ENCODE results near the gene DHX8. TPM values are rescaled to one million over a fixed set of nuclear protein-coding genes. Genes with fewer than 3 reads are reported as not detected.

DHX8 gene
- total and polyA plus RNA-seq, 4 donors = 10.9 to 21.3 (median 19.4) TPM

- Histone ChIP-seq H3K9me3 (ENCODE audit: control insufficient read depth in 4 of 4, low read length in 3 of 4) (no peaks in the 10 kb centered on the region), H3K4me3 (ENCODE audit: low read depth in 1 of 3, low read length in 3 of 3) (no peak overlapping the region), H3K9ac (ENCODE audit: low read depth in 1 of 2, low read length in 2 of 2) (no peak overlapping the region), H3K36me3 (ENCODE audit: control insufficient read depth in 4 of 4, insufficient read depth in 3 of 4, low read depth in 1 of 4, low read length in 3 of 4) (no peaks in the 10 kb centered on the region), H3K27me3 (ENCODE audit: control insufficient read depth in 4 of 4, insufficient read depth in 4 of 4, low read length in 3 of 4) (no peaks in the 10 kb centered on the region), H3K27ac (ENCODE audit: low read depth in 1 of 2, low read length in 2 of 2) (no peak overlapping the region), H3K4me1 (ENCODE audit: control insufficient read depth in 4 of 4, insufficient read depth in 4 of 4, low read length in 3 of 4) (no peaks in the 10 kb centered on the region)
- no peak for DNase-seq (ENCODE audit: low spot score)
- 75% methylated on average over 13 of the region's 13 CpGs for WGBS
- TF ChIP-seq FOXA1 (IDR thresholded peaks at IDR 0.05) = no peak
- no peak for TF ChIP-seq NR2F2 (IDR thresholded peaks at IDR 0.05)
- no peak for TF ChIP-seq EGR1 (IDR thresholded peaks at IDR 0.05; ENCODE audit: low read depth in 2 of 2)
- TF ChIP-seq ZBTB33 (IDR thresholded peaks at IDR 0.05) = no peak
- no peak for TF ChIP-seq RXRA (IDR thresholded peaks at IDR 0.05)
- no peak for TF ChIP-seq FOXA2 (IDR thresholded peaks at IDR 0.05)
- TF ChIP-seq TAF1 (conservative IDR thresholded peaks at IDR 0.05) = no peak
- no peak for TF ChIP-seq YY1 (IDR thresholded peaks at IDR 0.05)
- TF ChIP-seq JUND (IDR thresholded peaks at IDR 0.05) = no peak
- no peak for TF ChIP-seq RAD21 (IDR thresholded peaks at IDR 0.05)
- no peak for TF ChIP-seq MAX (IDR thresholded peaks at IDR 0.05)
- no peak for TF ChIP-seq CTCF (IDR thresholded peaks at IDR 0.05; ENCODE audit: low read depth, low read length, missing input control)
- no peak for TF ChIP-seq SP1 (IDR thresholded peaks at IDR 0.05)
Observed at GRCh38 chr17:43574348-43574747, 90.6 kb downstream of the DHX8 start.

- Histone ChIP-seq H3K4me3 (ENCODE audit: low read depth in 1 of 3, low read length in 3 of 3) (no peak overlapping the region), H3K9me3 (ENCODE audit: control insufficient read depth in 4 of 4, low read length in 3 of 4) (no peaks in the 10 kb centered on the region), H3K4me1 (ENCODE audit: control insufficient read depth in 4 of 4, insufficient read depth in 4 of 4, low read length in 3 of 4) (no peaks in the 10 kb centered on the region), H3K36me3 (ENCODE audit: control insufficient read depth in 4 of 4, insufficient read depth in 3 of 4, low read depth in 1 of 4, low read length in 3 of 4) (no peaks in the 10 kb centered on the region), H3K27ac (ENCODE audit: low read depth in 1 of 2, low read length in 2 of 2) (no peak overlapping the region), H3K9ac (ENCODE audit: low read depth in 1 of 2, low read length in 2 of 2) (no peak overlapping the region), H3K27me3 (ENCODE audit: control insufficient read depth in 4 of 4, insufficient read depth in 4 of 4, low read length in 3 of 4) (no peaks in the 10 kb centered on the region)
- DNase-seq (ENCODE audit: low spot score) = no peak
- WGBS = 49% methylated on average over 5 of the region's 5 CpGs
- TF ChIP-seq YY1 (IDR thresholded peaks at IDR 0.05) = no peak
- no peak for TF ChIP-seq CTCF (IDR thresholded peaks at IDR 0.05; ENCODE audit: low read depth, low read length, missing input control)
- no peak for TF ChIP-seq NR2F2 (IDR thresholded peaks at IDR 0.05)
- no peak for TF ChIP-seq EGR1 (IDR thresholded peaks at IDR 0.05; ENCODE audit: low read depth in 2 of 2)
- TF ChIP-seq FOXA2 (IDR thresholded peaks at IDR 0.05) = no peak
- no peak for TF ChIP-seq RAD21 (IDR thresholded peaks at IDR 0.05)
- no peak for TF ChIP-seq HNF4A (conservative IDR thresholded peaks at IDR 0.05)
- no peak for TF ChIP-seq SP1 (IDR thresholded peaks at IDR 0.05)
- no peak for TF ChIP-seq ATF3 (IDR thresholded peaks at IDR 0.05)
- TF ChIP-seq HNF4G (IDR thresholded peaks at IDR 0.05) = no peak
- TF ChIP-seq JUND (IDR thresholded peaks at IDR 0.05) = no peak
- no peak for TF ChIP-seq TAF1 (conservative IDR thresholded peaks at IDR 0.05)
- no peak for TF ChIP-seq ZBTB33 (IDR thresholded peaks at IDR 0.05)
- no peak for TF ChIP-seq RXRA (IDR thresholded peaks at IDR 0.05)
- TF ChIP-seq GABPA (IDR thresholded peaks at IDR 0.05 in 1 of 2, conservative IDR thresholded peaks at IDR 0.05 in 1 of 2) = no peak
- no peak for TF ChIP-seq MAX (IDR thresholded peaks at IDR 0.05)
- TF ChIP-seq FOXA1 (IDR thresholded peaks at IDR 0.05) = no peak
- TF ChIP-seq REST (IDR thresholded peaks at IDR 0.05) = no peak
Observed at GRCh38 chr17:43574896-43575525, 91.2 kb downstream of the DHX8 start.
